ENCODE data around the gene BOLA2B.

The BOLA2B gene

GRCh38 chr16:30144017-30144416 lies 49.4 kb downstream of the BOLA2B start:
- no peaks in the 10 kb centered on the region for H3K9me3 ChIP-seq (ENCODE audit: control insufficient read depth, low read length)
- H3K36me3 ChIP-seq (ENCODE audit: control insufficient read depth, insufficient read depth, low read length), result no peaks in the 10 kb centered on the region

DNA sequence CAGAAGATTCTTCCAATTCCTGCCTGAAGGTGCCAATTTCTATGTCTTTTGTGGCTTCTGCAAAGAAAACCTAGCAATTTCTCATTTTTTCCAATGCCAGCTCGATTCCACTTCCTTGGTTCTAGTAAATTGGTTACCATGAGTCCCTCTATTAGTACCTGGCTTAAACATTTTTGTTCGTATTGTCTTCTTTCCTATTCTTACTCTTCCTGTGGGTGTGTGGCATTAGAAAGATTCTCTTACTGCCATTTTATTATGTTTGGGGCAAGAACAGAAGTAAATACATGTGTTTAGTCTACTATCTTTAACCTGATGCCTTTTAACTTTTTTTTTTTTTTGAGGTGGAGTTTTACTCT lies 50.1 kb downstream of the BOLA2B start:
- DNase-seq, result no peak
- Histone ChIP-seq H3K27me3 (replicated peaks; ENCODE audit: control insufficient read depth, insufficient read depth, low read length, poor library complexity, severe bottlenecking) (no peaks in the 10 kb centered on the region), H3K4me1 (ENCODE audit: control insufficient read depth, insufficient read depth, low read length, poor library complexity, severe bottlenecking) (no peaks in the 10 kb centered on the region), H3K36me3 (ENCODE audit: control insufficient read depth, insufficient read depth, low read length) (no peaks in the 10 kb centered on the region), H3K27ac (ENCODE audit: insufficient read depth, low read length, poor library complexity, severe bottlenecking) (no peak overlapping the region), H3K9me3 (ENCODE audit: control insufficient read depth, low read length) (no peaks in the 10 kb centered on the region), H3K4me3 (ENCODE audit: insufficient read depth, low read depth, low read length, poor library complexity, severe bottlenecking) (no peak overlapping the region)

More at GRCh38 chr16:30144017-30144416, 49.4 kb downstream of the BOLA2B start:
- H3K27me3 ChIP-seq (replicated peaks; ENCODE audit: control insufficient read depth, insufficient read depth, low read length, poor library complexity, severe bottlenecking), result no peaks in the 10 kb centered on the region
- no peak overlapping the region for H3K27ac ChIP-seq (ENCODE audit: insufficient read depth, low read length, poor library complexity, severe bottlenecking)
- H3K4me3 ChIP-seq (ENCODE audit: insufficient read depth, low read depth, low read length, poor library complexity, severe bottlenecking), result no peak overlapping the region
- no peak for DNase-seq
- H3K4me1 ChIP-seq (ENCODE audit: control insufficient read depth, insufficient read depth, low read length, poor library complexity, severe bottlenecking), result no peaks in the 10 kb centered on the region
